CD4-positive, alpha-beta T cell treated with Interleukin-6 at 100 ng/mL for 8 hours (primary cell): ENCODE data around the gene DSP.

ENCODE experiments used
- DNase-seq: peaks from one replicate; pipeline ENCODE4 v3.0.0-alpha.2; 2020; ENCODE audit warnings: mixed read lengths, low spot score

Gene DSP

GRCh38 chr6:7559651-7560385, 18.3 kb downstream of the DSP start:
- no peak for DNase-seq

GRCh38 chr6:7561153-7561964, 19.9 kb downstream of the DSP start:
- no peak for DNase-seq

- no peak for DNase-seq
These were observed 21.3 kb downstream of the DSP start for GRCh38 chr6:7562769-7563168.

GRCh38 chr6:7566107-7566506, 24.6 kb downstream of the DSP start:
- DNase-seq: no peak

GRCh38 chr6:7566617-7567173, 25.2 kb downstream of the DSP start:
- DNase-seq: no peak

GRCh38 chr6:7568021-7568420, 26.6 kb downstream of the DSP start:
- no peak for DNase-seq

- DNase-seq: no peak
These were observed 27.6 kb downstream of the DSP start for GRCh38 chr6:7569082-7569481.

- DNase-seq: no peak
These were observed 30.9 kb downstream of the DSP start for GRCh38 chr6:7572213-7572943.

- DNase-seq: no peak
These were observed 33.0 kb downstream of the DSP start for GRCh38 chr6:7574500-7574899.

- DNase-seq: no peak
These were observed 37.0 kb downstream of the DSP start for GRCh38 chr6:7578516-7578915.

GRCh38 chr6:7578931-7579330, 37.5 kb downstream of the DSP start:
- DNase-seq: no peak

- DNase-seq: no peak
These were observed 38.4 kb downstream of the DSP start for GRCh38 chr6:7579851-7580250.

- DNase-seq: no peak
These were observed 39.1 kb downstream of the DSP start for GRCh38 chr6:7580537-7580926.

- no peak for DNase-seq
These were observed 39.6 kb downstream of the DSP start for GRCh38 chr6:7580927-7581618.

- DNase-seq: no peak
These were observed 43.9 kb downstream of the DSP start for GRCh38 chr6:7585287-7585930.

- DNase-seq: no peak
These were observed 46.2 kb downstream of the DSP start for GRCh38 chr6:7587631-7588100.

- DNase-seq: no peak
These were observed 47.0 kb downstream of the DSP start for GRCh38 chr6:7588506-7588905.

GRCh38 chr6:7589221-7589620, 47.8 kb downstream of the DSP start:
- DNase-seq: no peak

GRCh38 chr6:7589949-7590917, 48.8 kb downstream of the DSP start, which contains the start of gene SNRNP48:
Gene SNRNP48 (plus strand): TSS chr6:7590198. CDS start chr6:7590258, 60 bp downstream.
- peak; percentile 88 for DNase-seq

GRCh38 chr6:7590918-7591302, 49.4 kb downstream of the DSP start:
- DNase-seq: no peak
